Trophoblast cell (in vitro differentiated cells and primary cell): ENCODE results near the gene PEA15.

Source experiments
- DNase-seq, 2 donors: peaks; one replicate each; pipeline ENCODE4 v3.0.0-alpha.2; 2016
- H2AFZ ChIP-seq: 2 replicates; pipeline ENCODE4 v1.6.1; 2013; ENCODE audit warnings: low read length, moderate library complexity, mild to moderate bottlenecking; ENCODE audit not compliant: insufficient read depth, poor library complexity
- H2AK5ac ChIP-seq: 2 replicates; pipeline ENCODE4 v1.6.1; 2013; ENCODE audit warnings: mild to moderate bottlenecking, low read length
- H2BK120ac ChIP-seq: 2 replicates; pipeline ENCODE4 v1.6.1; 2013; ENCODE audit warnings: low read length, mild to moderate bottlenecking, moderate library complexity; ENCODE audit not compliant: insufficient read depth, poor library complexity
- H2BK12ac ChIP-seq: 2 replicates; pipeline ENCODE4 v1.6.1; 2013; ENCODE audit warnings: mild to moderate bottlenecking, low read length, moderate library complexity
- H2BK5ac ChIP-seq: 2 replicates; pipeline ENCODE4 v1.6.1; 2013; ENCODE audit warnings: low read length, low read depth, moderate library complexity, mild to moderate bottlenecking; ENCODE audit not compliant: poor library complexity
- H3K14ac ChIP-seq: 2 replicates; pipeline ENCODE4 v1.6.1; 2013; ENCODE audit warnings: mild to moderate bottlenecking, low read length
- H3K18ac ChIP-seq: 2 replicates; pipeline ENCODE4 v1.6.1; 2013; ENCODE audit warnings: mild to moderate bottlenecking, low read length
- H3K23ac ChIP-seq: 2 replicates; pipeline ENCODE4 v1.6.1; 2013; ENCODE audit warnings: low read length
- H3K27ac ChIP-seq: 2 replicates; pipeline ENCODE4 v1.5.1; 2013; ENCODE audit warnings: low read depth, mild to moderate bottlenecking, inconsistent platforms, low read length, moderate library complexity
- H3K27me3 ChIP-seq: 2 replicates; pipeline ENCODE4 v1.6.1; 2013; ENCODE audit warnings: inconsistent platforms, mild to moderate bottlenecking, low read length, moderate library complexity; ENCODE audit not compliant: insufficient read depth
- H3K36me3 ChIP-seq, 2 experiments: 1 replicate in 1 of 2; 2 replicates in 1 of 2; pipeline ENCODE4 v1.6.1; 2013; ENCODE audit warnings: low read length in 2 of 2, mild to moderate bottlenecking in 2 of 2, moderate library complexity in 1 of 2; ENCODE audit not compliant: insufficient read depth in 2 of 2, control insufficient read depth in 1 of 2
- H3K4ac ChIP-seq: 2 replicates; pipeline ENCODE4 v1.6.1; 2013; ENCODE audit warnings: low read depth, mild to moderate bottlenecking, low read length, moderate library complexity
- H3K4me1 ChIP-seq, 2 experiments: 1 replicate in 1 of 2; 2 replicates in 1 of 2; pipeline ENCODE4 v1.6.1; 2013; ENCODE audit warnings: low read length in 2 of 2, mild to moderate bottlenecking in 2 of 2, moderate library complexity in 1 of 2; ENCODE audit not compliant: insufficient read depth in 2 of 2, control insufficient read depth in 1 of 2
- H3K4me2 ChIP-seq: 2 replicates; pipeline ENCODE4 v1.6.1; 2013; ENCODE audit warnings: inconsistent platforms, mild to moderate bottlenecking, low read length, moderate library complexity
- H3K4me3 ChIP-seq: 2 replicates; pipeline ENCODE4 v1.5.1; 2013; ENCODE audit warnings: mild to moderate bottlenecking, low read depth, low read length, inconsistent platforms
- H3K79me1 ChIP-seq: one replicate; pipeline ENCODE4 v1.6.1; 2013; ENCODE audit warnings: low read length
- H3K79me2 ChIP-seq: 2 replicates; pipeline ENCODE4 v1.6.1; 2013; ENCODE audit warnings: low read length, mild to moderate bottlenecking; ENCODE audit not compliant: control insufficient read depth, insufficient read depth, poor library complexity
- H3K9ac ChIP-seq: 2 replicates; pipeline ENCODE4 v1.6.1; 2013; ENCODE audit warnings: mild to moderate bottlenecking, low read length
- H3K9me3 ChIP-seq: 2 replicates; pipeline ENCODE4 v1.6.1; 2013; ENCODE audit warnings: low read depth, mild to moderate bottlenecking, control low read depth, inconsistent platforms, low read length; ENCODE audit not compliant: insufficient read depth
- H4K12ac ChIP-seq: 2 replicates; pipeline ENCODE4 v1.6.1; 2013; ENCODE audit warnings: low read depth, mild to moderate bottlenecking, low read length, moderate library complexity
- H4K8ac ChIP-seq: 2 replicates; pipeline ENCODE4 v1.6.1; 2013; ENCODE audit warnings: low read depth, mild to moderate bottlenecking, low read length, moderate library complexity
- H4K91ac ChIP-seq: one replicate; pipeline ENCODE4 v1.6.1; 2013; ENCODE audit warnings: low read depth, mild to moderate bottlenecking, low read length, moderate library complexity
- WGBS: extraction: QIAGEN DNeasy Blood & Tissue Kit; methylation state at CpG from one replicate; pipeline ENCODE4 v1.1.7; 2013; ENCODE audit warnings: missing lambda C conversion rate; ENCODE audit not compliant: insufficient read length, insufficient coverage; ENCODE audit errors: extremely low coverage; 5-methylcytosine and 5-hydroxymethylcytosine counted together

PEA15 gene

DNA sequence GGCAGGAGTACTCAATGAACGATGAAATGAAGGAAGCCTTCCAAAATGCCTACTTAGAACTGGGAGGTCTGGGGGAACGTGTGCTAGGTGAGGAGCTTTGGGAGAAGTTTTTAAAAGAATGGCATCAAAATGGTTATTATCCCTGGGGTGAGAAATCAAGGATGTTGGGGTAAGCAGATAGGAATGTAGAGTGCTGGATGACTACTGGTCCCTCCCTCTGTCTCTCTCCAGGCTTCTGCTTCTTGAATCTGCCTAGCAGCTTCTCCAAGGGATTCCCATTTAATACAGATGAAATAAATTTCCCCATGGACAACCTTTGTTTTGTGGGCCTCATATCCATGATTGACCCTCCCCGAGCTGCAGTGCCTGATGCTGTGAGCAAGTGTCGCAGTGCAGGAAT, 33.8 kb upstream of the PEA15 start:
- DNase-seq: no peak
- Histone ChIP-seq H4K91ac (peak overlapping the region; percentile 82), H3K9me3 (no peaks in the 10 kb centered on the region), H3K4ac (no peak overlapping the region), H2BK12ac (peak overlapping the region; percentile 55), H3K79me2 (no peaks in the 10 kb centered on the region), H3K36me3 (no peaks in the 10 kb centered on the region), H4K8ac (no peak overlapping the region), H3K9ac (no peak overlapping the region), H2BK120ac (peak overlapping the region; percentile 61), H3K23ac (no peak overlapping the region), H3K14ac (peak overlapping the region; percentile 18), H3K18ac (no peak overlapping the region), H3K79me1 (peaks cover 11% of the 10 kb centered on the region), H2BK5ac (peak overlapping the region; percentile 50), H3K4me3 (no peak overlapping the region), H2AK5ac (peak overlapping the region; percentile 21), H3K4me1 (peaks cover 25 to 28% of the 10 kb centered on the region in 2 experiments), H2AFZ (no peak overlapping the region), H3K4me2 (no peak overlapping the region), H4K12ac (no peak overlapping the region), H3K27ac (peak overlapping the region; percentile 54), H3K27me3 (no peaks in the 10 kb centered on the region)
- no CpG with 5 or more reads among the region's 4 CpGs for WGBS

DNA sequence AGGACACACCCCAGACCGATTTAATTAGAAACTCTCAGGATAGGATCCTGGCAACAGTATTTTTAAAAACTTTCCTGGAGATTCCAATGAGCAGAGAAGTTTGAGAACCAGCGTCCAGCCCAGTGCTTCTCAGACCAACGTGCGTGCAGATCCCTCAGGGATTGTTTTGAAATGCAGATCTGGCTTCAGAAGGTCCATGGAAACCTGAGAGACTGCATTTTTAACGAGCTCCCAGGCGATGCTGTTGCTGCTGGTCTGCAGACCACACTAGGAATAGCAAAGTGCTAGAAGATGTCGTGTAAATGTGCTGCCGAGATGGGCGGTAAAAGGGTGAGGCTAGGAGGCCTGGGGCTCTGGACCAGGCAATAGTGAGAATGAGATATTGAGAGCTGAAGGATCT, 33.2 kb upstream of the PEA15 start:
- Histone ChIP-seq H4K8ac (no peak overlapping the region), H3K4me2 (no peak overlapping the region), H3K4me3 (no peak overlapping the region), H3K36me3 (no peaks in the 10 kb centered on the region), H2BK5ac (no peak overlapping the region), H4K91ac (peak overlapping the region; percentile 31), H2AFZ (no peak overlapping the region), H4K12ac (no peak overlapping the region), H3K18ac (no peak overlapping the region), H3K27me3 (no peaks in the 10 kb centered on the region), H2BK120ac (peak overlapping the region; percentile 35), H3K79me2 (no peaks in the 10 kb centered on the region), H3K27ac (peak overlapping the region; percentile 54), H2AK5ac (no peak overlapping the region), H3K9me3 (no peaks in the 10 kb centered on the region), H3K9ac (no peak overlapping the region), H2BK12ac (peak overlapping the region; percentile 27), H3K4me1 (peaks cover 27 to 32% of the 10 kb centered on the region in 2 experiments), H3K79me1 (peaks cover 14% of the 10 kb centered on the region), H3K23ac (no peak overlapping the region), H3K4ac (no peak overlapping the region), H3K14ac (peak overlapping the region; percentile 21)
- DNase-seq: peak; percentile 94 to 97
- WGBS: no CpG with 5 or more reads among the region's 9 CpGs

DNA sequence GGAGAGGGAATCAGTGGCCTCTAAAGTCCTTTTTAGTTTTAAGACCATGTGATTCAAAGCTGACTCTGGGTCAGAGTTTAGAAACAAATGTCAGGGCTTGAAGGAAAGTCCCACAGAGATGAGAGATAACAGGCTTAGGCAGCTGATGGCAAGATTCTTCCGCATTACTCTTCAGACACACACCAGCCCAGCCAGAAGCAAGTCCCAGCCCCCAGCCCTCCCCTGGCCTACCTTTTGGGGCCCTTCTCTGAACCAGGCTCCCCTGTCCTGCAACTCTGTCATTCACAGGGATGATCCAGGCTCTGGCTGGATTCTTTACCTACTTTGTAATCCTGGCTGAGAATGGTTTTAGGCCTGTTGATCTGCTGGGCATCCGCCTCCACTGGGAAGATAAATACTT, 28.0 kb upstream of the PEA15 start:
- Histone ChIP-seq H3K23ac (no peak overlapping the region), H3K4me2 (peak overlapping the region; percentile 37), H3K4ac (no peak overlapping the region), H2BK12ac (no peak overlapping the region), H3K79me2 (no peaks in the 10 kb centered on the region), H3K79me1 (peaks cover 13% of the 10 kb centered on the region), H3K27ac (peak overlapping the region; percentile 73), H2BK5ac (peak overlapping the region; percentile 28), H4K91ac (peak overlapping the region; percentile 17), H4K8ac (peak overlapping the region; percentile 25), H3K9me3 (no peaks in the 10 kb centered on the region), H3K9ac (no peak overlapping the region), H3K4me3 (no peak overlapping the region), H3K14ac (peak overlapping the region; percentile 9), H2BK120ac (peak overlapping the region; percentile 10), H3K36me3 (peaks cover 0 to 2% of the 10 kb centered on the region in 2 experiments), H3K18ac (no peak overlapping the region), H4K12ac (no peak overlapping the region), H3K27me3 (no peaks in the 10 kb centered on the region), H2AK5ac (no peak overlapping the region), H2AFZ (peak overlapping the region; percentile 9), H3K4me1 (peaks cover 14 to 17% of the 10 kb centered on the region in 2 experiments)
- no CpG with 5 or more reads among the region's 2 CpGs for WGBS
- DNase-seq: peak; percentile 72 to 88

- no CpG with 5 or more reads among the region's 1 CpG for WGBS
- Histone ChIP-seq H3K9ac (no peak overlapping the region), H3K36me3 (peaks cover 0 to 2% of the 10 kb centered on the region in 2 experiments), H2AFZ (no peak overlapping the region), H3K79me2 (no peaks in the 10 kb centered on the region), H3K14ac (peak overlapping the region; percentile 9), H3K9me3 (no peaks in the 10 kb centered on the region), H3K4me1 (peaks cover 10 to 14% of the 10 kb centered on the region in 2 experiments), H4K8ac (peak overlapping the region; percentile 25), H2BK5ac (peak overlapping the region; percentile 28), H2AK5ac (no peak overlapping the region), H3K4ac (no peak overlapping the region), H3K23ac (no peak overlapping the region), H3K79me1 (peaks cover 13% of the 10 kb centered on the region), H3K4me2 (peak overlapping the region; percentile 37), H4K91ac (peak overlapping the region; percentile 17), H2BK120ac (peak overlapping the region; percentile 31), H4K12ac (no peak overlapping the region), H3K27ac (peak overlapping the region; percentile 73), H3K4me3 (no peak overlapping the region), H3K27me3 (no peaks in the 10 kb centered on the region), H3K18ac (no peak overlapping the region), H2BK12ac (no peak overlapping the region)
- DNase-seq: peak in 1 of 2 donors; percentile 76
These were observed 27.5 kb upstream of the PEA15 start for GRCh38 chr1:160177667-160178066.
